SIG-M5 (cell line): ENCODE measurements around the gene GABRG3.

Source experiments
- DNase-seq: peaks from one replicate; lab custom pipeline; 2025; lab: John Stamatoyannopoulos, UW

The GABRG3 gene

DNA sequence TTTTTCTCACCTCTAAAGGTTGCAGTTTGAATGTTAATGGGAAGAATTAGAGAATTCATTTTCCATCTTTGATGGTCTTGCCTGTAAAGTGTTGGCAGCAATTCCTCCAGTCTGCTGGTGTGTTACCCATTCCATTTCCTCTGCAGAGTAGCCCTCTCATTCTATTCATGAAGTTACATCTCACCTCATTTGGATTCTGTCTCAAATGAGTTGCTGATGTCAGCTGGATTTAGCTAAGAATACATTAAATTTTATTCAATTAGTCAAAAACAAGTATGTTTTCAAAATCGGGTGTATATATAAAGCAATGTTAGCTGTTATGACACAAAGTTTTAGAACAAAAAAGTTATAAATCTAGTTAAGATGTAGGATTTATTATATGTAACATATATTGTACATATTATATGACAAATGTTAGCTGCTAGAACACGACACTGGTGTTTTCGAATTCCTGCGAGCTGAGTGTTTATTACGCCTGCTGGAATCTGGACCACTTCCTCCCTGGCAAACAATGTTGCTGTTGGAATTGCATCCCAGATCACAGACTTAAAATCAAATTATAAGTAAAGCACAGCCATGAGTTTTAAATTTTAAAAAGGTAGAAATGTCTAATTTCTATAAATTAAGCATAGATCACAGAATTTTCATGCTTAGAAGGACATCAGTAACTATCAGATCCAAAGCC, 611.9 kb downstream of the GABRG3 start:
- DNase-seq, result no peak

DNA sequence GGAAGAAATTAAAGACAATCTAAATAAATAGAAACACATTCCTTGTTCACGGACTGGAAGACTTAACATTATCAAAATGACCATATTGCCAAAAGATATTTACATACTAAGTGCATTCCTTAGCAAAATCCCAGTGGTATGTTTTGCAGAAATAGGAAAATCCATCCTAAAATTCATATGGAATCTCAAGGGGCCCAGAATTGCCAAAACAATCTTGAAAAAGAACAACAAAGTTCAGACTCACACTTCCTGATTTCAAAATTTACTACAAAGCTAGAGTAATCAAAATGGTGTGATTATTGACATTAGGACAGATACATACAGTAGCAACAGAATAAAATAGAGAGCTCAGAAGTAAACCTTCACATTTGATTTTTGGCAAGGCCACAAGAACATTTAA, 612.7 kb downstream of the GABRG3 start:
- DNase-seq, result no peak

DNA sequence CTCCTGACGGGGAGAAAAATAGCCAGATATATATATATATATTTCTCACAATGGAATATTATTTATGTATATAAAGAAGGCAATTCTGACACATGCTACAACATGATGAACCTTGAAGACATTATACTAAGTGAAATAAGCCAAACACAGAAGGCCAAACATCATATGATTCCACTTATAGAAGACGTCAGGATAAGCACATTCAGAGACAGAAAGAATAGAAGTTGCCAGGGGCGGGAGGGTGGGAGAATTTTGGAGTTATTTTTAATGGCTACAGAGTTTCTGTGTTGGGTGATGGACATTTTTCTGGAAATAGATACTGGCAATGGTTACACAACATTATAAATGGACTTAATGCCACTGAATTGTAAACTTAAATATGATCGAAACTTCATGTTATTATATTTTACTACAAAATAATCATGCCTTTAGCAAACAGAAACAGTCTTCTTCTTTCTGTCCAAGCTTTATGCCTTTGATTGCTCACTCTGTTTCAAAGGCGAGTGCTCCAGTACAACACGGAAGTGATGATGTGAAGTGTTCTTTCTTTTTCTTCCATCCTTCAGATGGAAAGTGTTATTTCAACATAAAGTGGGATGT, 614.2 kb downstream of the GABRG3 start:
- DNase-seq, result no peak

DNA sequence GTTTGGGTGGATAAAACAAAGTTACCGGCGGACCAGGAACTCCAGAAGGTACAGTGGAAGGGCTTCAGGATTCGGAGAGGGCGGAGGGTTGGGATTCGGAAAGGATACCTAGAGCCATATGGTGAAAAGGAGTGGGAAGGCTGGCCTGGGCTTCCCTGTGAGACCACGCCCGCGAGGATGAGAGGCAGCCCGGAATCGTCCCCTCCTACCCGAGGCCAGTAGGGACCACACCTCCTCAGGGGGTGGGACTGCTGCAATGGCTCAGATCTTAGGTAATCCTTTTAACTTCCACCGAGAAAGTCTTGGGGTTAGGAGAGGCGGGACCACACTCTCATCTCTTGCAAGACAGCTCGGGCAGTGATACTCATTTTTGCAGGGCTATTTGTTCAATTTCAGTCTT, 616.8 kb downstream of the GABRG3 start:
- DNase-seq, result no peak

DNA sequence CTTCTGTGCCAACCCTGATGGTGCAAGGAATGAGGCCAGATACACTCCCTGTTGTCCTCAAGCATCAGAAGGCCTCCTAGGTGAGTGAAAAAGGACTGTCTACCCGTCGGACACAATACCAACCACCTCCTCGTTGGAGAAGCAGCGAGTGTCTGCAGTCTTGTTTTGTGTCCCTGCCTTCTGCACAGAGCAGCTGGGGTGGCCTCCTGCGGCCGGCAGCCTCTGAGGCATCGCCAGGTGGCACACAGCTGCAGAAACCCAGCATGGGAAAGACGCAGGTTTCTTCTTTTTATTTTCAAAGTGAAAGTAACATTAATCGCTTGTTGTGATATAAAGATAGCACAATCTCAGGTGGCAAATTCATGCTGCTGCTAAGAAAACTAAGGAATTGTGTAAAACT, 618.3 kb downstream of the GABRG3 start:
- no peak for DNase-seq

DNA sequence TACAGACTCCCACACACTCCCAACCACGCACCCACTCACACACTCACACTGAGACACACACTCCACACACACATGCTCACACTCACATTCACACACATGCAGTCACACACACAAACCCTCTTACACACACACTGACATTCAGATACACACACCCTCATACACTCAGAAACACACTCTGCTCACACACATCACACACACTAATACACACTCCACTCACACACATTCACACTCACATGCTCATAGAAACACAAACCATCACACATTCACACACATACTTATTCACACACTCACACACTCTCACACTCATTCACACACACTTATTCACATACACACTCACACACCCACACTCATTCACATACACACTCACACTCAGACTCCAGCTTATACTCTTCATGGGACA, 618.8 kb downstream of the GABRG3 start:
- no peak for DNase-seq
